Activated naive CD4-positive, alpha-beta T cell (primary cell): ENCODE measurements around the gene HIP1R.
"Not testable (repeated sequence)": the region's sequence is repeated elsewhere in the genome, so short reads cannot be mapped to it uniquely, and the experiment has no call there.

Experiments
- DNase-seq, 4 experiments: peaks; one replicate each; lab custom pipeline; 2025; lab: John Stamatoyannopoulos, UW

Gene HIP1R

DNA sequence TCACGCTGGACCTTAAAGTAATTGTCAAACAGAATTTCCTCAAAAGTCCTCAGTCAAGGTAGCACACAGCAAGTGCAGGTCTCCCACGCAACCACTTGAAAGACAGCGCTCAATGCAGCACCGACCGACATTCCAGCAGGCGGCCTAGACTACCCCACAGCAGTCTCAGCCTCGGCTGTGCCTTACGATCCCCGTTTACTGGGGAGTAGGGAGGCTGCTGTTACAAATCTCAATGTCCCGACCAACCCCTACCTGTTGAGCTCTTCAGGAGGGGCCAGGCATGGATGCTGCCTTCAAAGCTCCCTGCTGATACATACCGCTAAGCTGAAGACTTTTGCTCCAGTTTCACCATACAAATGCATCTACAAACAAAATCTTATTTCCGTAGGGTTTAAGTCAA lies 38.8 kb downstream of the HIP1R start:
- DNase-seq = peak in 2 of 4 experiments; percentile 16 to 39

DNA sequence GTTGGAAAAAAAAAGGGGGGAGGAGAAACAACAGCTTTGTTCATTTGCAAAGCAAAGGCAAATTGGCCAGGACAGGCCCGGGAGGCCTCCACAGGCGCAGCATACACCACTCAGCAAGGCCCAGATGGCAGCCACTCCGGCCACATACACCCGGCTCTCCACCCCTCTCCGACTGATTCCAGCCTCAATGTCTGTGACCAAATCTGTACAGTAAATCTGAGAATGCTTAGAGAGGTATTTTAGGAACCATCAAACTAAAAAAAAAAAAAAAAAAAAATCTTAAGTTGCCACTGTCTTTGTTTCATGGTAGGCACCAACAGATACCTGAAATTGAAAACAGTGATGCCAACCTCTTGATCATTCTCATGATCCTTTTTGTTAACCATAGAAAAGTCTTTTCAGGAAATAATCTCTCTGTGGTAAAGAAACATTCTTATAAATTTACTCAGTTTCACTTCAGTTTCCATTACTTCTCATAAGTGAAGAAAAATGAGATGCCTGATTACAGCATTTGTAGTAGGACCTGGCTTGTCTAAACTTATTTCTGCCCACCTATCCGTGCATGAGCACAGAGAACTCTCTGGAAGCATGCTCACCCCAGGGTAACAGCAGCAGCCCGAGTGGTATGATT lies 40.4 kb downstream of the HIP1R start:
- DNase-seq = no peak

DNA sequence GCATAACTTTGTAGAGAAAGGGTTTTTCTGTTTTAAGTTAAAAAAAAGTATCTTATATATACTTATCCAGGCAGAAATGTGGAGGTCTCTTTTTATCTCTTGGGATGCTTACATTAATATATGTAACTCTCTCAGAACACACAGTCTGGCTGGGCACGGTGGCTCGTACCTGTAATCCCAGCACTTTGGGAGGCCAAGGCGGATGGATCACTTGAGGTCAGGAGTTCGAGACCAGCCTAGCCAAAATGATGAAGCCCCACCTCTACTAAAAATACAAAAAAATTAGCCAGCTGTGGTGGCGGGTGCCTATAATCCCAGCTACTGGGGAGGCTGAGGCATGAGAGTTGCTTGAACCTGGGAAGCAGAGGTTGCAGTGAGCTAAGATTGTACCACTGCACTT lies 41.0 kb downstream of the HIP1R start:
- not testable (repeated sequence) for DNase-seq

DNA sequence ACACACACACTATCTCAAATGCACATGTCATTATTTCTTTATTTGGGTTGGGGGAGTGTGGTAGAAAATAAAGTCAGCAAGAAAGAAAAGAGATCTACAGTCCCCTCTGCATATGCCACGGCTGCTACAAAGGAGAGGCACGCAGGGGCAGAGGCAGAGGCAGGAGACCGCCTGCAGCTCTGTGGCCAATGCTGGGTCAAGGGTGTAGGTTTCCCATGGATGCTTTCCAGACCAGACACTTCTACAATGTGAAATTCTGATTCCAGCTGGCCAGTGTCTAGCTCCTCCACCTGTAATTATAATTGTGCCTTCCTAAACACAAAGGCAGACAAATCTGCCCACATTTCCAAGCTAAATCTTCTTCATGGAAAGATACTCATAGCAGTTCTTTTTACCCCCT lies 41.5 kb downstream of the HIP1R start:
- DNase-seq = no peak

DNA sequence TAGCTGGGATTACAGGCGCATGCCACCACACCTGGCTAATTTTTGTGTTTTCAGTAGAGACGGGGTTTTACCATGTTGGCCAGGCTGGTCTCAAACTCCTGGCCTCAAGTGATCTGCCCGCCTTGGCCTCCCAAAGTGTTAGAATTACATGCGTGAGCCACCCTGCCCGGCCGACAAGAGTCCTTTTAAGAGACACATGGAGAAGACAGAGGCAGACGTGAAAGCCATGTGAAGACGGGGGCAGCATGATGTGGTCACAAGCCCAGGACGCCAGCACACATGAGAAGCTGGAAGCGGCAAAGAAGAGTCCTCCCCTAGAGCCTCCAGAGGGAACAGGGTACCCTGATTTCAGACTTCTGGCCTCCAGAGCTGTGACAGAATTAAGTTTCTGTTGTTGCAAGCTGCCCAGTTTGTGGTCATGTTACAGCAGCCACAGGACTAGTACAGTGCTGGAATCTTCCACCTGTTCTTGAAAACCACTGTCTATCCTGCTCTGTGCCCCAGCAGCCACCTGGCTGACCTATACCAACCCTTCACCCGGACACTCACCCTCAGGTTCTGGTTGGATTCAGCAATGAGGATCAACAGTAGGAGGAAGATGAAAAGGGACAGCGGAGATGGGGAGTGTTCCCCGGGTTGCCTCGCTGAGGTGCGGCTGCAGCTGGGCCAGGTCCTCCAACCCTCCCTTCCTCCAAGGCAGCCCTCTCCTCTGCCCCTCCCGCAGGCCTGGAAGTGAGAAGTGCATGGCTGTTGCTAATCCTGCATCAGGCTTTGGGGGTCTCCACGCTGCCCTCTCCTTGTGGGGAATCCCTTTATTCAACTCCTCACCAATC lies 43.7 kb downstream of the HIP1R start:
- no peak for DNase-seq

DNA sequence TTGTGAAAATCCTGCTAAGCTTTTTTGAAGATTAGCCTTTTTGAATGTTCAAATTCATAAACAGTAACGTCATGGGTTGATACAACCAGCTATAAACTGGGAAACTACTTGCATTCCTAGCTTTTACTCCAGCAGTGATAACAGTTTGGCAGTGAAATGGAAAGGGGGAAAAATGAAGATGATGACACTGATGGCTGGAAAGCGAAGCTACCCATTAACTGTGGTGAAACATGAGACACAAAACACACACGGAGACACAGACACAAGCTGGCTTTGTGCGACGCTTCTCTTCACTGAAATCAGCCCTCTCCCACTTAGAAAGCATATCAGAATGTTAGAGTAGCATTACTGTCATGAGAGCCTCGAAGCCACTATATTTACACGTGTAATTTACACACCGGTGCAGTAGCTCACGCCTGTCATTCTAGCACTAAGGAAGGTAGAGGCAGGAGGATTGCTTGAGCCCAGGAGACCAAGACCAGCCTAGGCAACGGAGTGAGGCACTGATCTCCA lies 45.0 kb downstream of the HIP1R start:
- no peak for DNase-seq

DNA sequence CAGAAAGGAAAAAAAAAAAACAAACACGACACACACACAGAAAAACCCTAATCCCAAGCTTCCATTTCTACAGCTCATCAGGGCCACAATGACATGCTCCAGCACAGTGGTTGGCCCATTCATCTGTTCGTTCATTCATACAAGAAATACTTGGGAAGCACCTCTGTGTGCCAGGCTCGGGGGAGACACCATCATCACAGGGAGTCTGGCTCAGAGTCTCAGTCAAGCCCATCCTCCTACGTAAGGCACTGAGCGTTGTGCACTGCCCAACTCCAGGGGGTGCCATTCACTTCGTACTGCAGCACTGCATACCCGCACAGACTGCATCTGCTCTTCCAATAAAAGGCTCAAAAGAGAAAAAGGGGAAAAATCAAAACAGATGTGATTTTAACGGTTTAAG lies 45.4 kb downstream of the HIP1R start:
- no peak for DNase-seq

DNA sequence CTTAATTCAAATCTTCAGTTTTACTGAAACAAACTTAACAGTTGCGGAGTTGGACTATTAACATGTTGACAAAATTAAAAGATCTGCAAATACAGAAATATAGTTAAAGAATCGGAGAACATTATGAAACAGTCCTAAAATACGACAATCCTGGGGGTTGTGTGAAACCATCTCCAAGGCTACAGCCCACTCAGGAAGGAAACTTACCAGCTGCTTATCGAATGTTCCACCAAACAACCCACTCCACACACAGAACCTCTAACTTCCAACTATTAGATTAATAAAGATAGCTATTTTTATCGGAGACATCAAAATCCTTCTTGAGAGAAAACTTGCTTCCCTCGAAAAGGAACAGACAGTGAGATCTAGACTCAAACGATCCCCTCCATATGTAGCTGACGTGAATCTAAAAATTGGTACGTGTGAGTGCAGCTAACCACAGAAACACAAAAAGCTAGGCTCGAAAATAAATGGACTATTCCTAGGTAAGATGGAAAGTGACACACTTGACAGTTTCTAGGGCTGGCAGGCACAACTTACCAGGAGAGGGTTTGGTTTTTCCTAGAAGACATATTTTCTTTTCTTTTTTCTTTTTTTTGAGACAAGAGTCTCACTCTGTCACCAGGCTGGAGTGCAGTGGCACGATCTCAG lies 47.8 kb downstream of the HIP1R start:
- DNase-seq = no peak

DNA sequence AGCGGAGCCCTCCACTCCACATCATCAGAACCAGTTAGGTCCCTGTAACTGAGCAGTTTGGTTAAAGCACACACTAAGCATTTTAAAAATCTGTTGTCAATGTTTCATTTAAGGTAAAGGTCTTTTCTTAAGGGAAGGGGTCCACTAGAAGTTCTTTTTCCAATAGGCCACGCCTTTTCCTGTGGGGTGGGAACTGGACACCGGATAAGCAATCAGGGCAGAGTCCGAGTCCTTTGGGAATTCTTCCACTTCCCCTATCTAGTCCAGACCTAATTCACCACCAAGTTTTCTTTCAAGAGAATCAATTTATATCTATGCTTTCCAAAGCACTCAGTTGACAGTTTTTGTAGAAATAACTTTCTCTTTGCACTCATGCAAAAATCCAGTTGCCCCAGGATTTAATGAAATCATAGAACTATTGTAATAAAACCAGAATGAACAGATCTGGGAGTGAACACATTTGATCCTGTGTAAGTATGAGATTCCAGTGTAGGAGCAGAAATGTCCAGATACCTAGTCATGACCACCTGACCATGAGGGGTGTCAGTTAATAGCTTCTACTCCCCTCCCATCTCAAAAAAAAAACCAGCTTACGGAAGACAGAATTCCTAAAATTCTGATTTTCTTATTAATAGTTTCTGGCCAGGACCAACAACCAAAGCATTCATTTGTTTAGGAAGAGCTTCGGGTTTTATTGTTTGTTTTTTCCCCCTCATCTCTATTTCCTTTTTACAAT lies 49.0 kb downstream of the HIP1R start:
- DNase-seq = no peak

DNA sequence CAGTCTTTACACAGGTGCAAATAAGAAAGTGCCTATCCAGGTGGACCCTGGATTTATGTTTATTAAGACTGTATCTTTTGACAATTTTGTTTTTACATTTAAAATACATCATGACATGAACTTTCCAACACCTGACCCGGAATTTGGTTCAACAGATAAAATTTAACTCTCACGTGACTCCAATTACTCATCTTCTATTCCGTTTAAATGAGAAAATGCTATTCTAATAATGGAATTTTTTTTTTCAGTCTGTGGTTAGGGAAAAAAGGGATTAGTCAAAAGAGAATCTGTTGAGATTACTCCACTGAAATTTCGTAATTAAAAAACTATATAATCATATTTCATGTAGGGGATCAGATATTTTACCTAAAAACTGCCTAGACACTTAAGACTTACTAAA lies 49.6 kb downstream of the HIP1R start:
- no peak for DNase-seq

DNA sequence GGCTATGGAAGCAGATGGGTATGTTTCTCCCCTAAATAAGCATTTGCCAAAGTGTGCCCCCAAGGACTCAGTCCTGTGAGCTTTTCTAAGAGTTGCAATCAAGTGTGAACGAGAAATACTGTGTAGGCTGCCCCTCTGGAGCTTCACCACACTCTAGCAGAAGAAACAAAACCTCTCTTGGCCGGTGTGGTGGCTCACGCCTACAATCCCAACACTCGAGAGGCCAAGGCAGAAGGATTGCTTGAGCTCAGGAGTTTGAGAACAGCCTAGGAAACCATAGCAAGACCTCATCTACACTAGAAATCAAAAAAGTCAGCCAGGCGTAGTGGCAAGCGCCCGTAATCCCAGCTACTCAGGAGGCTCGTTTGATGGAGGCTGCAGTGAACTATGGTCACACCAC lies 50.9 kb downstream of the HIP1R start:
- no peak for DNase-seq

DNA sequence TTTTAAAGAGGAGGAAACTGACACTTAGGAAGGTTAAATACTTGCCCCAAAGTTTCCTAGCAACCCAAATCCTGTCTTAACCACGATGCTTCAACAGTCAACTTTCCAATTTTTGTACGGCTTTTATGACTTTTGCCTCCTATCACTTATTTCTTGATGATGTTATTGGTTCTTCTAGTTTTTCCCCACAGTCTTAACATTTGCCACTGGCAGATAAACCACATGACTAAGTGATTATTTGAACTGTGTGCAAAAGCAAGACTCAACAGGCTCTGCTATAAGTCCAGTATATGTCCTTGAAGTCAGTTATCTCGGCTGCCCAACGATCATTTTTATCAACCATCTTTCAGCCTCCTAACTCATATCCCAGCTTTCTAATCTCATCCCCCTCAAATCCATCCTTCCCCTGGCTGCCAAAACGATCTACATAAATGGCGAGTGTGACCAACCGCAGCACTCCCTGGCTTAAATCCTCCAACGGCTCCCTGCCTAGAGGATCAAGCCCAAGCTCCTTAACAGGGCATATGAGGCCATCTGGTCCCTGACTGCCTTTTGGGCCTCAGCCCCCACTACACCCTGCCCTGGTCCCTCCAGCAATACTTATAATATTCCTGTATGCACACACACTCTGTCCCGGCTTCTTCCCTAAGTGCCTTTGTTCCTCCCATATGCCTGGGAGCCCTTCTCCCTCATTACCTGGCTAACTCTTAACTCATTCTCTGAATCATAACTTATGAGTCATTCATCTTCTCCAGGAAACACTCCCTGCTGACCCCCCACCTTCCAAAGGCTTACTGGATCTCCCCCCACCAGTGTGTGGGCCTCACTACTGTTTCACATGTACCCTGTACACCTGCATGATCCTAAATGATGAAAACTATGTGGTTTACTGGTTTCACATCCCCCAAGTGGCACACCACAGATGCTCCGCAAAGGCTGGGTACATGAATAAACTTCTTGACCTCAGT lies 51.9 kb downstream of the HIP1R start:
- DNase-seq = no peak

DNA sequence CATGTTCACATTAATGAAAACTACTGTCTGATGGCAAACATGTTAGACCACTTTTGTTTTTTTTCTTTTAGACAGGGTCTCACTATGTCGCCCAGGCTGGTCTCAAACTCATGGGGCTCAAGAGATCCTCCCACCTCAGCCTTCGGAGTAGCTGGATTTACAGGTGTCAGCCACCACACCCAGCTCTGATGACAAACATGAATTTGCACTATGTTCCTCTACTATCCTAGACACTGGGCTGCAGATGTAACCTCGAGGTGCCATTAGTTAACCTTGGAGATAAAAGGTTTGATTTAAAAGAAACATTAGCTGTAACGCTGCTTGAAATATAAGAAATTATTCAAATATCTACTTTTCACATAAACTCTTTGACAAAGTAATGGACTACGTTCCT lies 52.6 kb downstream of the HIP1R start:
- no peak for DNase-seq

DNA sequence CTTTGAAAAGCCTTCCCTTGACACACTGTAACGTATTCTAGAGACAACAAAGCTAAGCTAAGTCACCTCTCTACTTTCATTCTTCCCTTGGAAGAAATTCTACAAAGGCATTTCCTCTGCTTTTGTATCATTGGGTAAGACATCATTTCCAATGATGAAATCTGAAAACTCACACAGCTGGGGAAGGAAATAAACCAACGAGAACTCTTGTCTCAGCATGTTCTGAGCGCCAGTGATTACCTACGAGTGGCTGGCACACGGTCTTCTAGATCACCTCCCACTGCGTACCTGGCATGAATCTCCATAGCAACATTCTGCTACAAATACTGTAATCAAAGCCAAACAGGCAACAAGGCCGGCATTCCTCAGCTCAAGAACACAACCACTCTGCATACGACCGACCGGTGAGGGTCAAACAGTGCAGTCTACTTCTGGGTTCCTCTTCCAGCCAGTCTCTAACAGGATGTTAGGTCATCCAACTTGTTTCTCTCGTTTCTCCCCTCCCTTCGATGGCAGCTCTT lies 53.0 kb downstream of the HIP1R start:
- peak in 1 of 4 experiments; percentile 20 for DNase-seq

DNA sequence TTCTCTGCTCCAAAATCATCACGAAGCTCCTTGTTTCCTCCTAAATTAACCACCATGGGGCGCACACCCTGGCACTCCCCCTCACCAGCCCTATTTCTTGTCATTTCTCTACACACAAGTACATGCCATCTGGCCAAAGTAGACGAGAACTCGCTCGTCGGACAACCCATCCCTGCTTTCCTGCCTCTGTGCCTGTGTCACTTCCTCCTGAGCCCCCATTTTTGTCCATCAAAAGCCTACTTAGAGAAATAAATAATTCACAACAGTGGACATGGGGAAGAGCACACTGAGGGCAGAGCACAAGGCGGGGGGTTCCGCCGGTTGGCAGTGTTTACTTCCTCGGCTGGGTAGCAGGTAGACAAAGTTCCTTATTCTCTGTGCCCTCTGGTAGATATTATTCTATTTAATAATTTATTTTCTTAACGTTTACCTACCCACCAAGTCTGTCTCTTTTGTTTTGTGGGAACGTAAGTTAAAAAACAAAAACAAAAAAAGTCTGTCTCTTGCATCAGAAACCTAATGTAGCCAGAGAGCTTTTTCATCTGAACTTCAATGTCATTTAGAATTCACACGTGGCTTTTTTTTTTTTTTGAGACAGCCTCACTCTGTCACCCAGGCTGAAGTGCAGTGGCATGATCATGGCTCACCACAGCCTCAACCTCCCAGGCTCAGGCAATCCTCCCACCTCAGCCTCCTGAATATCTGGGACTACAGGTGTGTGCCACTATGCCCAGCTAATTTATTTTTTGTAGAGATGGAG lies 54.7 kb downstream of the HIP1R start:
- DNase-seq = no peak

DNA sequence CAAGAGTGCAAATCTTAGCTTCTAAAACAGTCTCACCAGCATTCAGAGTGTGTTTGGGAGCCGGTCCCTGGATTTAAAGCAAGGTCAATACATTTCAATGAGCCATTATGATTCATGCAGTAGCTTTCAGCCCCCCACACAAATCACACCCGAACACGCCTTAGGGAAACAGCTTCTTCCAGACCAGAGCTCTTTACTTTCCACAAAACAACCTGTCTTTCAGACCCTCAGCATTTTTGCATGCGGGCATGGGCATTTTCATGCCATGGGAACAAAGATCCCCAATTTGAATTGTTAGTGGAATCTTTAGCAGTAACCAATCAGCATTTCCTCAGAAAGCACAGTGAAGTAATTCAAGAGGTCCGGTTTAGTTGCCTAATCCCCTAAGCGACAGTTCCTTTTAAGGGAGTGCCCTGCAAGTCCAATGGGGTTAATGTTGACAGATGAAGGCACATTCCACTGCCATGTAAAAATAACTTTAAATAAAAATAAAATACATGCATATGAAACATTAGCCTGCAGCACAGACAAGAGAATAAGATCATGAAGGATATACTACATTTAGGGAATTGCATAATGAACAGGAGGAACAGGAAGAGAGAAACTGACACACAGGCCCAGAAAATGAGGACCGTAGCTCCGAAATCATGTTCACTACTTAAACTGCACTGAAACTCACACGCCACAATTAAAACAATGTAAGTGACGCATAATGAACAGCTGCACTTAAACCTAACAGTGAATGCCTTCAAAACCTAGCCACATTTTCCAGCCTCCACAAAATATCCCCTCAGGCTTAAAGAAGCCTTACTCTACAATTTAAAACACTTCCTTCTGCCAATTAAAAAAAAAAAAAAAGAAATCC lies 56.6 kb downstream of the HIP1R start:
- no peak for DNase-seq

DNA sequence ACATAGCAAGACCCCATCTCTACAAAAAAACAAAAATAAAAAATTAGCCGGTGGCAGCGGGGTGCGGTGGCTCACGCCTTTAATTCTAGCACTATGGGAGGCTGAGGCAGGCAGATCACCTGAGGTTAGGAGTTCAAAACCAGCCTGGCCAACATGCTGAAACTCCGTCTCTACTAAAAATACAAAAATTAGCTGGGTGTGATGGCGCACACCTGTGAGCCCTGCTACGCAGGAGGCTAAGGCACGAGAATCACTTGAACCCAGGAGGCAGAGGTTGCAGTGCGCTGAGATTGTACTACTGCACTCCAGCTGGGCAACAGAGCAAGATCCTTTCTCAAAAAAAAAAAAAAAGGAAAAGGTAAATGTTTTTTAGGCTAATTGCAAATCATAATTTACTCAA lies 57.5 kb downstream of the HIP1R start:
- DNase-seq = not testable (repeated sequence)

DNA sequence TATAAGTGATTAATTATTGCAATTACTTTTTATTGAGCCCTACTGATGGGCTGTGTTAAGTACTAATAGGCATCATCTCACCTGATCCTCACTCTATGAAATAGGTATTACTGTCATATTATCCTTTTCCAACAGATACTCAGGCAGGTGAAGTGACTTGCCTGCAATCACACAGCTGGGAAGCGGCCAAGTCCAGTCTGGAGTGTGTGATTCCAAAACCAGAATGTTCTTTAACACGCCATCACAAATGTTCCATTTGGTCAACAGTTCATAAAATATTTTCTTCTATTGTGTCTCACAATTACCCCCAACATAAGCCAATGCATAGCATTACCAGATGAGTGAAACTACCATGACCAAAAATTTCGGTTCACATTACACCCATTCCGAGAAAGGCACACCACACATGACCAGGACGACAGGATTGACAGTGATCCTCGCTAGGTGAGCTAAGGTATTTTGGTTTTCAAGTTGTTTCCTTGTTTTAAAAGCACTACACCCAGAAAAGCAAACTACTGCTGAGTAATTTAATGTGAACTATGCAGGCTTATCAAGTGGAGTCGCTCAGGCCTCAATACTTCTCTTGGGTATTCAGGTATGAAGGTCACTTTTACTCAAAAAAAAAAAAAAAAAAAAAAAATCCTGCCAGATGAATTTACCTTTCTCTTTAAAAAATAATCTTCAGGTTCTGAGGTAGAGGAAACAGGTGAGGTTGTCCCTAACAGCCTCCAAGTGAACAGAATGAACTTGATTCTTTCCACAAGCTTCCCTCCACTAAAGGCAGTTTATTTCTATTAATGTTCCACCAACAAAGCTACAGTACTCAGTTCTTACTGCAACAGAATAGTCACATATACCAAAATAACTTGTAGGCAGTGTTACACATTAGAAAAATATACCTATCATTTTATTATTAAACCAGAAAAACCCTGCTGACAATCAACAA lies 58.2 kb downstream of the HIP1R start:
- DNase-seq = no peak
